Natural killer cell (primary cell): ENCODE measurements around the gene LYZL1. TPM values are rescaled to one million over a fixed set of nuclear protein-coding genes. Genes with fewer than 3 reads are reported as not detected.
"Not testable (repeated sequence)": the region's sequence is repeated elsewhere in the genome, so short reads cannot be mapped to it uniquely, and the experiment has no call there.

Experiments used
- ATAC-seq, 3 donors: fragments of 150-1000 bp in 2 of 3; fragments of 200-7000 bp in 1 of 3; cut with Tn5 transposase; 1 replicate in 1 of 3; 2 replicates in 2 of 3; pipeline ENCODE4 v1.10.0; 2021; ENCODE audit warnings: mild to moderate bottlenecking in 2 of 3, moderate library complexity in 2 of 3
- DNase-seq, 2 donors: peaks; one replicate each; pipeline versions ENCODE4 v3.0.0 to v3.0.0-alpha.2; 2013 to 2021; ENCODE audit warnings: mixed read lengths in 1 of 2
- H3K27ac ChIP-seq: one replicate; pipeline ENCODE4 v1.5.1; 2013; ENCODE audit warnings: mild to moderate bottlenecking, low read length
- H3K27me3 ChIP-seq: one replicate; pipeline ENCODE4 v1.6.1; 2013; ENCODE audit warnings: low read length; ENCODE audit not compliant: control insufficient read depth, insufficient read depth
- H3K36me3 ChIP-seq: one replicate; pipeline ENCODE4 v1.6.1; 2013; ENCODE audit warnings: low read length; ENCODE audit not compliant: control insufficient read depth, insufficient read depth
- H3K4me1 ChIP-seq: one replicate; pipeline ENCODE4 v1.6.1; 2013; ENCODE audit warnings: low read length; ENCODE audit not compliant: control insufficient read depth, insufficient read depth
- H3K4me3 ChIP-seq: one replicate; pipeline ENCODE4 v1.5.1; 2013; ENCODE audit warnings: low read length
- H3K9me3 ChIP-seq: one replicate; pipeline ENCODE4 v1.6.1; 2013; ENCODE audit warnings: low read length; ENCODE audit not compliant: control insufficient read depth, insufficient read depth
- H3K27ac Mint-ChIP-seq, 2 donors: one replicate each; pipeline ENCODE4 v1.8.0; 2022; ENCODE audit warnings: mild to moderate bottlenecking in 2 of 2, mixed read lengths in 2 of 2, moderate library complexity in 1 of 2
- H3K27me3 Mint-ChIP-seq, 2 donors: one replicate each; pipeline ENCODE4 v1.8.0; 2022; ENCODE audit warnings: low read depth in 2 of 2, mixed read lengths in 2 of 2
- H3K36me3 Mint-ChIP-seq: one replicate; pipeline ENCODE4 v1.8.0; 2022; ENCODE audit warnings: mixed read lengths
- H3K4me1 Mint-ChIP-seq, 2 donors: one replicate each; pipeline ENCODE4 v1.8.0; 2022; ENCODE audit warnings: mixed read lengths in 2 of 2
- H3K4me3 Mint-ChIP-seq: one replicate; pipeline ENCODE4 v1.8.0; 2022; ENCODE audit warnings: mild to moderate bottlenecking, moderate library complexity, mixed read lengths
- H3K9me3 Mint-ChIP-seq, 2 donors: one replicate each; pipeline ENCODE4 v1.8.0; 2022; ENCODE audit warnings: mixed read lengths in 2 of 2
- CTCF ChIP-seq: fragments of 200-600 bp; IDR thresholded peaks from one replicate; pipeline ENCODE4 v1.8.0; 2022; ENCODE audit warnings: antibody characterized with exemption
- WGBS: methylation state at CpG from one replicate; pipeline ENCODE4 v1.1.7; 2013; ENCODE audit warnings: missing lambda C conversion rate; ENCODE audit not compliant: insufficient coverage; 5-methylcytosine and 5-hydroxymethylcytosine counted together
- intact Hi-C: fragments of 100-400 bp; cut with micrococcal nuclease; formaldehyde crosslinking; loops from one replicate; pipeline ENCODE4 v1.14.2; 2022
- total RNA-seq, 4 donors: library from RNA; stranded (reverse); fragments of 120-200 nt in 1 of 4; gene quantifications; one replicate each; pipeline versions ENCODE4 v1.2.3 to v1.2.4, GENCODE V29; 2013 to 2022

LYZL1 gene
- total RNA-seq, 3 donors from 2014 or later (not counting 1 experiment from before 2014, with no cell fraction given): not detected

DNA sequence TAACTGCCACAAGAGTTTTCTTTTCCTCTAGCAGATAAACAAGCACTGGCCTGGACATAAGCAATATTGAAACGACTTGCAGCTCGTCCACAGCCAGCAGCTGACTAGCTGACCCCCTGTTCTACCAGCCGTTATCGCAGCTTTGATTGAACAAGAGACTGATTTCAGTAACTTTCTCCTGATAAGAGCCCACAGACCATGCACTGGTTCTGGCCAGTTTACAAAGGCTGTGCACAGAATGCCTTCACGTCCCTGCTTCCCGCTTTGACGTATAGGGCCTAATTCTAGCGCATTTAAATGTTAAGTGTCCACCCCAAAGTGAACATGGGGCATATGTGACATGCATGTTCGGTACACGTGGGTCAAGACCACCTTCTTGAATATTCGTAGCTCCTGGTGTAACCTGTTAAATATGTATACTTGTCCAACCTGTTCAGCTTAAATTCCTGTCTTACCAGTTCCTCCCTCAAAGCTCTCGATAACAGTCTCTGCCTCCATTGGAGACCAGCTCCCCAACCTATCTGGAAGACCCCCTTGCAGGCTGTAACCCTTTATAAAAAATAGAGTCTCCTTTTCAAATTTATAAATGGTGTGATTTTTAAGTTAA is 69.2 kb downstream of the LYZL1 start:
- Mint-ChIP-seq H3K4me3 (no peak overlapping the region), H3K36me3 (no peaks in the 10 kb centered on the region)

DNA sequence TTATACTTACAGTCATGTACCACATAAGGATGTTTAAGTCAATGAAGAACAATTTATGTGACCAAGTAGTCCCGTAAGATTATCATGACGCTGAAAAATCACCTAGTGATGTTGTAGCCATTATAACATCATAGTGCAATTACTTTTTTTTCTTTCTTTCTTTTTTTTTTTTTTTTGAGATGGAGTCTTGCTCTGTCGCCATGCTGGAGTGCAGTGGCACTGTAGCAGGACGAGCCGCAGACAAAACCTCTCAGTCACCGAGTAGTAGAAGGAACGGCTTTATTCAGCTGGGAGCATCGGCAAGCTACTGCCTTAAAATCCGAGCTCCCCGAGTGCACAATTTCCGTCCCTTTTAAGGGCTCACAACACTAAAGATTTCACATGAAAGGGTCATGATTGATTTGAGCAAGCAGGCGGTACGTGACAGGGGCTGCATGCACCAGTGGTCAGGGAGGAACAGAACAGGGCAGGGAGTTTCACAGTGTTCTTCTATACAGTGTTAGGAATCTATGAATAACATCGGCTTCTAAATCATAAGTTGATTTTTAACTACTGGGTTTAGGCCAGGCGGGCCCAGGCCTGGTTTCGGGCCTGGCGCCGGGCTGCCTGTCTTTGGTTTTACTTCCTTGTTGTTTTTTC is 71.5 kb downstream of the LYZL1 start:
- H3K27me3 Mint-ChIP-seq, H3K9me3 ChIP-seq, H3K27me3 ChIP-seq, H3K4me1 Mint-ChIP-seq, DNase-seq, H3K4me3 Mint-ChIP-seq, ATAC-seq, H3K27ac ChIP-seq, H3K9me3 Mint-ChIP-seq, H3K4me1 ChIP-seq, intact Hi-C loops, H3K27ac Mint-ChIP-seq, H3K36me3 ChIP-seq, H3K4me3 ChIP-seq, H3K36me3 Mint-ChIP-seq: not testable (repeated sequence)
- WGBS: 91% methylated on average over 7 of the region's 18 CpGs

More for the DNA sequence above, 69.2 kb downstream of the LYZL1 start:
- no peaks in the 10 kb centered on the region for H3K4me1 Mint-ChIP-seq
- ATAC-seq (no peak), DNase-seq (no peak)
- WGBS: 89% methylated on average over 12 of the region's 12 CpGs
- no peak for TF ChIP-seq CTCF
- no peak overlapping the region for H3K27ac Mint-ChIP-seq
- H3K4me1 ChIP-seq: no peaks in the 10 kb centered on the region
- no peaks in the 10 kb centered on the region for H3K27me3 Mint-ChIP-seq
- no peaks in the 10 kb centered on the region for H3K27me3 ChIP-seq
- no peaks in the 10 kb centered on the region for H3K9me3 ChIP-seq
- intact Hi-C loops: no loop called here
- H3K4me3 ChIP-seq: no peak overlapping the region
- no peaks in the 10 kb centered on the region for H3K36me3 ChIP-seq
- H3K9me3 Mint-ChIP-seq: no peaks in the 10 kb centered on the region
- no peak overlapping the region for H3K27ac ChIP-seq
